ENCODE measurements around the gene IDS.

GRCh38 chrX:149515954-149516602 is 11.0 kb upstream of the IDS start:
- TF ChIP-seq, protein P1, sequence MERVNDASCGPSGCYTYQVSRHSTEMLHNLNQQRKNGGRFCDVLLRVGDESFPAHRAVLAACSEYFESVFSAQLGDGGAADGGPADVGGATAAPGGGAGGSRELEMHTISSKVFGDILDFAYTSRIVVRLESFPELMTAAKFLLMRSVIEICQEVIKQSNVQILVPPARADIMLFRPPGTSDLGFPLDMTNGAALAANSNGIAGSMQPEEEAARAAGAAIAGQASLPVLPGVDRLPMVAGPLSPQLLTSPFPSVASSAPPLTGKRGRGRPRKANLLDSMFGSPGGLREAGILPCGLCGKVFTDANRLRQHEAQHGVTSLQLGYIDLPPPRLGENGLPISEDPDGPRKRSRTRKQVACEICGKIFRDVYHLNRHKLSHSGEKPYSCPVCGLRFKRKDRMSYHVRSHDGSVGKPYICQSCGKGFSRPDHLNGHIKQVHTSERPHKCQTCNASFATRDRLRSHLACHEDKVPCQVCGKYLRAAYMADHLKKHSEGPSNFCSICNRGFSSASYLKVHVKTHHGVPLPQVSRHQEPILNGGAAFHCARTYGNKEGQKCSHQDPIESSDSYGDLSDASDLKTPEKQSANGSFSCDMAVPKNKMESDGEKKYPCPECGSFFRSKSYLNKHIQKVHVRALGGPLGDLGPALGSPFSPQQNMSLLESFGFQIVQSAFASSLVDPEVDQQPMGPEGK (CRISPR knock-in tag; IDR thresholded peaks at IDR 0.05; ENCODE audit: borderline replicate concordance), result no peak
- TF ChIP-seq ZC3H10 (CRISPR knock-in tag; IDR thresholded peaks at IDR 0.05), result no peak
